GM19467 (cell line): ENCODE results near the gene CHST15.
"Not testable (repeated sequence)": the region's sequence is repeated elsewhere in the genome, so short reads cannot be mapped to it uniquely, and the experiment has no call there.

Source experiments
- ATAC-seq: cut with Tn5 transposase; IDR thresholded peaks from one replicate; pipeline ENCODE4 v1.9.1; 2021; ENCODE audit warnings: mild to moderate bottlenecking, moderate library complexity; ENCODE audit not compliant: unreplicated experiment

The CHST15 gene

DNA sequence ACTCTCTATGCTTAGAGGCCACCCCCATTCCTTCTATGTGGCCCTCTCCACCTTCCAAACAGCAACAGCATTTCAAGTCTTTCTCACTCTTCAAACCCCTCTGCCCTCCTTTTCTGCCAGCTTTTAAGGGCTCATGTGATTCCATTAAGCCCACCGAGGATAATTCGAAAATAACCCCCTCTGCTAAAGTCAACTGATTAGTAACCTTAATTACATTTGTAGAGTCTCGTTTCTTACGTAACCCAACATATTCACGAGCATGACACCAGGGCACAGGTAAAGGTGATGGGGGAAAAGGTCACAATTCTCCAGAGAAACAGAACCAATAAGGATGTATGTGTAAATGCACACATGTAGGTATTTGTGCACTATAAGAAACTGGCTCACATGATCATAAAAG, 6.7 kb upstream of the CHST15 start:
- no peak for ATAC-seq

GRCh38 chr10:124099604-124100003, 6.2 kb upstream of the CHST15 start:
- no peak for ATAC-seq

GRCh38 chr10:124098575-124098974, 5.2 kb upstream of the CHST15 start:
- no peak for ATAC-seq

DNA sequence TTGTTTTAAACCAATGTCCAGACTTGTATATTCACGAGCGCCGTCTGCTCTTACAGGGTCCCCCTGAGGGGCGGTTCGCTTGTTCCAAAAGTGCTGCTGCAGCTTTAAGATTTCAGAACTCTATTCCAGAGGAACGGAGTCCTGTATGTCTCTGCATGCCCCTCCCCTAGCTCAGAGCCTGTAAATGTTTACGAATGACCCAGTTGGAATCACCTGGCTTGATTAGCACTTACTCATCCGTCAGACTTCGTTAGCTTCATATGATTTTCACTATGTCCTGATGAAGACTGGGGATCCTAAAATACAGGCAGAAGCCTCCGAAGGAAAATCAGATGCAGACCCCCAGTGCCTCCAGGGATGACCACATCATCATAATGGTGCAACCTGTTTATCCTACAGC, 4.5 kb upstream of the CHST15 start:
- ATAC-seq = no peak

DNA sequence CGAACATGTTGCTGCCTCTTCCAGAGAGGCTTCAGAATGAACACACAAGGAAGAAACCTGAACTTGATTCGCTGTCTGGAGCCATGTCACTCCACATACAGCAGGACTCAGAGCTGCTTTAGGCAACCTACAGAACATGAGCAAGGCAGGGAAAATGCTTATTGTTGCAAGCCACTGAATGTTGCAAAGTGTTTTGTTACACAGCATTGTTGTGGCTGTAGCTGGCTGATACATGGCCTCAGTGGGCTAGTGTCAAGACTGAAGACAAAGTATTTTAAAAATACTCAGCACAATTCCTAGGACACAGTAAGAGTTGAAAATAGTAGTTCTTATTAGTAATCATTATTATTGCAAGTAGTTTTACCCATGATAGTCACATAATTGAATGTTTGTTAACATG, 3.1 kb upstream of the CHST15 start:
- no peak for ATAC-seq

DNA sequence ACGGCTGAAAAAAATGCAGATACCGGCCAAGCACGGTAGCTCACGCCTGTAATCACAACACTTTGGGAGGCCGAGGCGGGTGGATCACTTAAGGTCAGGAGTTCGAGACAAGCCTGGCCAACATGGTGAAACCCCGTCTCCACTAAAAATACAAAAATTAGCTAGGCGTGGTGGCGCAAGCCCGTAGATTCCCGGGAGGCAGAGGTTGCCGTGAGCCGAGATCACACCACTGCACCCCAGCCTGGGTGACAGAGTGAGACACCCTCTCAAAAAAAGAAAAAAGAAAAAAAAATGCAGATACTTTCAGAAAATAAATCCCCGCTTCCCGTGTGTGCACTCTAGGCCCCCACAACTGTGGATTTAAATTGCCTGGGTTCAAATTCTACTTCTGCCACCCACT, 2.4 kb upstream of the CHST15 start:
- not testable (repeated sequence) for ATAC-seq

- ATAC-seq = no peak
Measured at GRCh38 chr10:124095096-124095495, 1.7 kb upstream of the CHST15 start.

DNA sequence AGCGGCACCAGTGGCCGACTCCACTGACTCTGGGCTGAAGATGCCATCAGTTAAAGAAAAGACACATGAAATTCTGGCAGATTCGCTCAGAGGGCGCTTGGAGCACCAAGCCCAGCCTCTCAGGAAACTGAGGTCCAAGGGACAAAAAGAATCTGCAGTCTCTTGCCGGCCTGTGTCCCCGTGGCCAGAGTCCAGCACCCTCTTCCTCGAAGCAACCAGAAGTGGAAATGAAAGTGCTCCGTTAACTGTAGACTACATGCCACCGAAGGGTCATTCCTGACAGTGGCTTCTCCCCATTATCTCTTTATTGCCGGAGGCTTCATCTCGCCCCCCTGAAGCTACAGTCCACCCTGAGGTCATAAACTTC, 1.0 kb upstream of the CHST15 start:
- no peak for ATAC-seq

DNA sequence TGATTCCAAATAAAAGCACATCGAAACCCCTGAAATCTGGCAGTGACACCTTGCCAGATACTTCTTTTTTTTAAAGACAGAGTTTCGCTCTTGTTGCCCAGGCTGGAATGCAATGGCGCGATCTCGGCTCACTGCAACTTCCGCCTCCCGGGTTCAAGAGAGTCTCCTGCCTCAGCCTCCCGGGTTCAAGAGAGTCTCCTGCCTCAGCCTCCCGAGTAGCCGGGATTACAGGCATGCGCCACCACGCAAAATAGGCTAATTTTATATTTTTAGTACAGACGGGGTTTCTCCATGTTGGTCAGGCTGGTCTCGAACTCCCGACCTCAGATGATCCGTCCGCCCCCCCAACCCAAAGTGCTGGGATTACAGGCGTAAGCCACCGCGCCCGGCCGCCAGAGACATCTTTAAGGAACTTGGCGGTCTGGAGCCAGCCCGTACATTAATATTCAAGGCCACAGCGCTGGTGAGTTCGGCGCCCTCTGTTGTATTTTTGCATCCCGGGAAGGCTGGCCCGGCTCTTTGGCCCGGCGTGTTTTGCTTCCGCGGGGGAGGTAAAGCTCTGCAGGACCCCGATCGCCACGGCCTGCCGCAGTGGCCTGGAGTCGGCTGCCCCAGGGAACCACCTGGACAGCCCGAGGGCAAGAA, 498 bp upstream of the CHST15 start:
- not testable (repeated sequence) for ATAC-seq

DNA sequence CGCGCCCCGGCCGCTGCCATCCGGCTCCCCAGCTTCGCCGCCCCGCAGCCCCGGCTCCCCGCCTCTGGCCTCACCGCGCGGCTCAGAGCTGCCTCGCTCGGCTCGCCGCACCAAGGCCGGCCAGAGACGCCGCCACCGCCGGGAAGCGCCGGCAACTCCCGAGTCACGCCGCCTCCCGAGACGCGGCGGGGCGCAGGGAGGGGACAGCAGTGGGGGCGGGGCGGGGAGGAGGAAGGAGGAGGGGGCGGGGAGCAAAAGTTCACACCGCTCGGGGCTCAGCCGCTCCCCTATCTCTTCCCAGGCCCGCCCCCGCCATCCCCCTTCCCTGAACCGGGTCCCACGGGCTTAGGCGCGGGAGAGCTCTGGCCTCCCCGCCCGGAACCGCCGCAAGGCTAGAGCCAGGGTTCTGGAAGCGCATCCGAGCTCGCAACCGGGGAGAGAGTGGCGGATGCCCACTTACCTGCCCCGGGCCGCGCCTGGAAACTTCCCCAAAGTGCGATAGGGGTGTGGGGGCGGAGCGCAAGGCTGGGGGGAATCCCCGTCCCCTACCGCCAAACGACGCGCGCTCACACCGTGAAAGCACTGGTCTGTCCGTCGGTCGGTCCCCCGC, 1.0 kb downstream of the CHST15 start:
- ATAC-seq = no peak

- ATAC-seq = no peak
Measured at GRCh38 chr10:124091646-124092249, 1.6 kb downstream of the CHST15 start.

GRCh38 chr10:124090601-124091209, 2.7 kb downstream of the CHST15 start:
- no peak for ATAC-seq

GRCh38 chr10:124089859-124090258, 3.5 kb downstream of the CHST15 start:
- no peak for ATAC-seq

DNA sequence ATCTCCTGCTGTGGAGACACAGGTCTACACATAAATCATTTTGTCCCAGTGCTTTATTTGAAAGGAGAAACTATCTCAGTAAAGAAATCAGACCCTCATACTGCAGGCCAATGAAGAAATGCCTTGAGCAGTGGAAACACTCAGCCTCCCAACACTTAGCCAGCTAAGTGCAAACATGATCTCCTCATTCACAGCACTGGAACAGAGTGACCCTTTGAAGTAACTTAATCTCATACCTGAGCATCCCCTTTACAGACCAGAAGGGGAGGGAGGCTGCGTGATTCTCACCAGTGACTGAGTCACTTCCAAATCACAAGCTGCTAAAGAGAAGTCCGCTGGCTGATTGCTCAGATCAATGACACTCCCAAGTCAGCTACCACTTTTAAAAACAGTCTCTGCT, 4.5 kb downstream of the CHST15 start:
- ATAC-seq = no peak

- no peak for ATAC-seq
Measured at GRCh38 chr10:124087672-124088634, 5.4 kb downstream of the CHST15 start.

DNA sequence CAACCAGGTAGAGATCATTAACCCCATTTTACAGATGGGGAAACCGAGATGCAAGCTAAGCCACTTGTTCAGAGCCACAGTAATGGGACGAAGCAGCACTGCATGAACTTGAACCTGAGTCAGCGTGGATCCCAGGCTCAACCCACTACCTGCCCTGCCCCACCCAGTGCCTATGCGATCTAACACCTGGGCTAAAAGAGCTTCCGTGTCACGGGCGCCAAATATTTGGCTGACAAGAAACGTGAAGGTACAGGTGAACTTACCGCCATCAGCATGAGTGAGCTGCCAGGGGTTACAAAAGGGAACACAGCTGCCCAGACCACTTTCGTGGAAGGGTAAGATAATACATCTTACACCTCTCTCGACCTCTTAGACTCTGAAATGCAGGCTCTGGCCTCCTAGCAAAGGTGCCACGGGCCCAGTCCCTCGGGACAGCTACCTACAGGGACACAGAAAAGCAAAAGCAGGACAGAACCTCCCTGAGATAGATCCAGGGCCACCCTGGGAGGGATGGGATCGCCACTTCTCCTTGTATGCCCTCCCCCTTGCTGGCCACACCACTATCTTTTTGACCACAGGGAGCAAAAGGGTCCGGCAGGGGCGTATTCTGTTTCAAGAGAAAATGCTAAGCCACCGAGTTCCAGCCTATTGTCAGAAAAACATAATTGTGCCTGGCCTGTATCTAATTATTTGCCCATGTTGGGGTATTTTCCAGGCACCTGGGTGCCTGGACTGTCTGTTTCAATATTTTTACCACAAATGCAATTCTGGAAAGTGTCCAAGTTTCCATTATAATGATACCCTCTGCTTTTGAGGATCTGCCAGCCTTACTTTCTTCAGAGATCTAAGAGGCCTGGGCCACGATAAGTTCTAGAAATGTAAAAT, 6.4 kb downstream of the CHST15 start:
- ATAC-seq = no peak

GRCh38 chr10:124086097-124086710, 7.2 kb downstream of the CHST15 start:
- ATAC-seq = no peak

DNA sequence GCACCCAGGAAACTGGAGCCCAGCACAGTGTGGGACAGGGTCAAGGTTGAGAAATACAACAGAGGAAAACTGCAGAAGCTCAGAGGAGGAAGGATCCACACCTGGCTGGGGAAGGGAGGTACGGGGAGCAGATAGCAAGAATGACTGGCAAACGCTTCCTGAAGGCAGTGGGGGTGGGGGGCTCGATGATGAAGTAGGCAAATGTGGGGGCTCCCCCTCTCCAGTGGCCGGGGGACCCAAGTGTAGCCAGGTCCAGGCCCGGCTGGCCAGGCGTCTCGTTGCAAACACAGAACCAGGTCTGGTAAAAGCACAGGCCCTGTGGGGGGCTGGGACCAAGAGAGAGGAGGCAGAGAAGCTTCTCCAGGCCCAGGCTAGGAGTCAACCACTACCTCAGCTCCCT, 7.7 kb downstream of the CHST15 start:
- ATAC-seq = no peak

DNA sequence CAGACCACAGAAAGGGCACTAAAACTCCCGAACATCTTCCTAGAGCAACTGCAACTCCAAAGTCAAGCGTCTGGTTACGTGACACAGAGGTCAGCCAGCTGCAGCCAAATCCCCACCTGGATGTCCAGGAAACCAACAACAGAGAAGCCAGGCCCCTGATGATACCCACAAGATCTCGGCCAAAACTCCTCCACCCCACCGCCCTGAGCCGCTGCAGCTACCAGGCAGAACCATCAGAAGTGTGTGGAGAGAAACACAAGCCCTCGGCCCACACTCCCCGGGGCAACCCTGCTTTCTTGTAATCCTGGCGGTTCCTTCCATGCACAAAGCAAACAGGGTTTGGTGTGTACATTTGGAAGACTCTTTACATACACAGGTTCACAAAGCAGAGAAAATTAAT, 8.7 kb downstream of the CHST15 start:
- no peak for ATAC-seq
